IMR-90 (cell line): ENCODE results near the gene DEDD2.

ENCODE experiments used
- BHLHE40 ChIP-seq: fragments of 150-350 bp; IDR thresholded peaks from 2 replicates; pipeline ENCODE4 v1.6.1; 2016; ENCODE audit warnings: mild to moderate bottlenecking, low read depth, low read length
- CEBPB ChIP-seq: IDR thresholded peaks from 2 replicates; pipeline ENCODE4 v1.6.1; 2012; ENCODE audit warnings: low read depth, low read length, improper control_type of control experiment
- FOS ChIP-seq: fragments of 150-350 bp; IDR thresholded peaks from 2 replicates; pipeline ENCODE4 v1.6.1; 2016; ENCODE audit warnings: low read depth, low read length
- MAFK ChIP-seq: IDR thresholded peaks from 2 replicates; pipeline ENCODE4 v1.6.1; 2012; ENCODE audit warnings: low read depth, low read length, improper control_type of control experiment
- MAZ ChIP-seq: IDR thresholded peaks from 2 replicates; pipeline ENCODE4 v1.6.1; 2012; ENCODE audit warnings: low read depth, mild to moderate bottlenecking, low read length, improper control_type of control experiment, moderate library complexity, borderline replicate concordance
- MXI1 ChIP-seq: IDR thresholded peaks from 2 replicates; pipeline ENCODE4 v1.6.1; 2012; ENCODE audit warnings: low read depth, mild to moderate bottlenecking, low read length, moderate library complexity, borderline replicate concordance
- POLR2A ChIP-seq: IDR thresholded peaks from 2 replicates; pipeline ENCODE4 v1.6.1; 2012; ENCODE audit warnings: mild to moderate bottlenecking, low read depth, low read length
- RAD21 ChIP-seq: IDR thresholded peaks from 2 replicates; pipeline ENCODE4 v1.6.1; 2012; ENCODE audit warnings: low read length, improper control_type of control experiment
- RFX5 ChIP-seq: IDR thresholded peaks from 2 replicates; pipeline ENCODE4 v1.8.0; 2012; ENCODE audit warnings: low read depth, mild to moderate bottlenecking, low read length, moderate library complexity
- SMC3 ChIP-seq: fragments of 150-350 bp; IDR thresholded peaks from 2 replicates; pipeline ENCODE4 v1.6.1; 2016; ENCODE audit warnings: low read depth, mild to moderate bottlenecking, antibody characterized with exemption, low read length, moderate library complexity
- TF ChIP-seq, protein P1 (sequence below): conservative IDR thresholded peaks from 2 replicates; pipeline ENCODE4 v1.5.1; 2012; ENCODE audit warnings: mild to moderate bottlenecking, low read depth, low read length, improper control_type of control experiment
- TF ChIP-seq, protein P2 (sequence below): fragments of 150-350 bp; IDR thresholded peaks from 2 replicates; pipeline ENCODE4 v1.6.1; 2017; ENCODE audit warnings: mild to moderate bottlenecking, antibody characterized with exemption, low read length, low read depth
- TF ChIP-seq, protein P3 (sequence below): fragments of 150-350 bp; IDR thresholded peaks from 2 replicates; pipeline ENCODE4 v1.6.1; 2016; ENCODE audit warnings: low read depth, mild to moderate bottlenecking, low read length, moderate library complexity, borderline replicate concordance

DNA sequence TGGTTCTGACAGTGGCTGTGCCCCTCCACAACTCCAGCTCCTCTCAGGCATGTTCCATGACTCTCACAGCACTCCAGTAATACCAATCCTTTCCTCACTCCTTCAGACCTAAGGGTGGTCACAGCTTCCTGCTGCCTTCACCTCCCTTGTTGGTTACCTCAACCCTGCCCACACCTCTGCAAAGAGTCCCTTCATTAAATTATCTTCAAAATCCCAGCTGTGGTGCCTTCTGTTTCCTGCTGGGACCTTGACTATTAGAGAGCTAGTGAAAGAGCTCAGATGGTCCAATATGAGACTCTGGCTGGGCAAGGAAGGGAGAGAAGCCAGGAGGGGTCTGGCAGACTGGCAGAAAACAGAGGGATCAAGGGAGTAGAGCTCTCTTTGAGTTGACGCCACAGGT lies 26.1 kb downstream of the DEDD2 start:
- TF ChIP-seq CEBPB (no peak), RAD21 (no peak), POLR2A (no peak), RFX5 (no peak), MXI1 (no peak), FOS (no peak), MAZ (no peak), BHLHE40 (no peak), MAFK (no peak), SMC3 (no peak)
- TF ChIP-seq, protein P1, sequence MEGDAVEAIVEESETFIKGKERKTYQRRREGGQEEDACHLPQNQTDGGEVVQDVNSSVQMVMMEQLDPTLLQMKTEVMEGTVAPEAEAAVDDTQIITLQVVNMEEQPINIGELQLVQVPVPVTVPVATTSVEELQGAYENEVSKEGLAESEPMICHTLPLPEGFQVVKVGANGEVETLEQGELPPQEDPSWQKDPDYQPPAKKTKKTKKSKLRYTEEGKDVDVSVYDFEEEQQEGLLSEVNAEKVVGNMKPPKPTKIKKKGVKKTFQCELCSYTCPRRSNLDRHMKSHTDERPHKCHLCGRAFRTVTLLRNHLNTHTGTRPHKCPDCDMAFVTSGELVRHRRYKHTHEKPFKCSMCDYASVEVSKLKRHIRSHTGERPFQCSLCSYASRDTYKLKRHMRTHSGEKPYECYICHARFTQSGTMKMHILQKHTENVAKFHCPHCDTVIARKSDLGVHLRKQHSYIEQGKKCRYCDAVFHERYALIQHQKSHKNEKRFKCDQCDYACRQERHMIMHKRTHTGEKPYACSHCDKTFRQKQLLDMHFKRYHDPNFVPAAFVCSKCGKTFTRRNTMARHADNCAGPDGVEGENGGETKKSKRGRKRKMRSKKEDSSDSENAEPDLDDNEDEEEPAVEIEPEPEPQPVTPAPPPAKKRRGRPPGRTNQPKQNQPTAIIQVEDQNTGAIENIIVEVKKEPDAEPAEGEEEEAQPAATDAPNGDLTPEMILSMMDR = no peak
- TF ChIP-seq, protein P2, sequence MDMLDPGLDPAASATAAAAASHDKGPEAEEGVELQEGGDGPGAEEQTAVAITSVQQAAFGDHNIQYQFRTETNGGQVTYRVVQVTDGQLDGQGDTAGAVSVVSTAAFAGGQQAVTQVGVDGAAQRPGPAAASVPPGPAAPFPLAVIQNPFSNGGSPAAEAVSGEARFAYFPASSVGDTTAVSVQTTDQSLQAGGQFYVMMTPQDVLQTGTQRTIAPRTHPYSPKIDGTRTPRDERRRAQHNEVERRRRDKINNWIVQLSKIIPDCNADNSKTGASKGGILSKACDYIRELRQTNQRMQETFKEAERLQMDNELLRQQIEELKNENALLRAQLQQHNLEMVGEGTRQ = no peak
- TF ChIP-seq, protein P3, sequence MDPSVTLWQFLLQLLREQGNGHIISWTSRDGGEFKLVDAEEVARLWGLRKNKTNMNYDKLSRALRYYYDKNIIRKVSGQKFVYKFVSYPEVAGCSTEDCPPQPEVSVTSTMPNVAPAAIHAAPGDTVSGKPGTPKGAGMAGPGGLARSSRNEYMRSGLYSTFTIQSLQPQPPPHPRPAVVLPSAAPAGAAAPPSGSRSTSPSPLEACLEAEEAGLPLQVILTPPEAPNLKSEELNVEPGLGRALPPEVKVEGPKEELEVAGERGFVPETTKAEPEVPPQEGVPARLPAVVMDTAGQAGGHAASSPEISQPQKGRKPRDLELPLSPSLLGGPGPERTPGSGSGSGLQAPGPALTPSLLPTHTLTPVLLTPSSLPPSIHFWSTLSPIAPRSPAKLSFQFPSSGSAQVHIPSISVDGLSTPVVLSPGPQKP = no peak
